ENCODE measurements around the gene SCN5A.

DNA sequence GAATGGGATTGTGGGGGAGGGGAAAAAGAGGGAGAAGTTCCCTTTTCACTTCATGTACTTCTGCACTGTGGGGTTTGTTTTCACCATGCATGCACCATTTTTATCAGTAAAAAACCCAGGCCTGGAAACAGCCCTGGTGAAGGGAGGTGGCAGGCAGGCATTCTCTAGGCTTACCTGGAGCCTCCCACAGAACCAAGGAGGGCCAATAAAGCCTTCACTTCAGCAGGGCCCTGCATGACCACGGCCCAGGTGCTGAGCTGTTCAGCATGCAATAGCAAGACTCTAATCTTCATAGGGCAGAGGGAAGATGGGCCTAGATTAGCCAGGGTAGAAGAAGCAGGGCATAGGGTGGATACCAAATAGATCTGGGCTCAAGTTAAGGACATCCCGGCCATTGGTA, 49.6 kb downstream of the SCN5A start:
- TF ChIP-seq, protein P1, sequence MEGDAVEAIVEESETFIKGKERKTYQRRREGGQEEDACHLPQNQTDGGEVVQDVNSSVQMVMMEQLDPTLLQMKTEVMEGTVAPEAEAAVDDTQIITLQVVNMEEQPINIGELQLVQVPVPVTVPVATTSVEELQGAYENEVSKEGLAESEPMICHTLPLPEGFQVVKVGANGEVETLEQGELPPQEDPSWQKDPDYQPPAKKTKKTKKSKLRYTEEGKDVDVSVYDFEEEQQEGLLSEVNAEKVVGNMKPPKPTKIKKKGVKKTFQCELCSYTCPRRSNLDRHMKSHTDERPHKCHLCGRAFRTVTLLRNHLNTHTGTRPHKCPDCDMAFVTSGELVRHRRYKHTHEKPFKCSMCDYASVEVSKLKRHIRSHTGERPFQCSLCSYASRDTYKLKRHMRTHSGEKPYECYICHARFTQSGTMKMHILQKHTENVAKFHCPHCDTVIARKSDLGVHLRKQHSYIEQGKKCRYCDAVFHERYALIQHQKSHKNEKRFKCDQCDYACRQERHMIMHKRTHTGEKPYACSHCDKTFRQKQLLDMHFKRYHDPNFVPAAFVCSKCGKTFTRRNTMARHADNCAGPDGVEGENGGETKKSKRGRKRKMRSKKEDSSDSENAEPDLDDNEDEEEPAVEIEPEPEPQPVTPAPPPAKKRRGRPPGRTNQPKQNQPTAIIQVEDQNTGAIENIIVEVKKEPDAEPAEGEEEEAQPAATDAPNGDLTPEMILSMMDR (IDR thresholded peaks at IDR 0.05; ENCODE audit: insufficient read depth, low read depth, low read length): no peak
- TF ChIP-seq EZH2 (IDR thresholded peaks at IDR 0.05; ENCODE audit: insufficient read depth, low read length): no peak
